GM20000 (cell line): ENCODE results near the gene GREB1.

Source experiments
- DNase-seq: peaks from one replicate; pipeline ENCODE4 v3.0.0; 2012; ENCODE audit warnings: low spot score
- CTCF ChIP-seq: IDR thresholded peaks from 2 replicates; pipeline ENCODE4 v1.5.1; 2012; ENCODE audit warnings: mild to moderate bottlenecking, control low read depth; ENCODE audit errors: extremely low read depth, missing control alignments

GREB1 gene

GRCh38 chr2:11679486-11680181 is 145.8 kb downstream of the GREB1 start:
- no peak for TF ChIP-seq CTCF
- no peak for DNase-seq

- DNase-seq = no peak
- no peak for TF ChIP-seq CTCF
These were observed 146.5 kb downstream of the GREB1 start for GRCh38 chr2:11680182-11680900.

GRCh38 chr2:11680901-11681721 is 147.3 kb downstream of the GREB1 start:
- no peak for TF ChIP-seq CTCF
- DNase-seq = no peak

GRCh38 chr2:11681722-11682589 is 148.1 kb downstream of the GREB1 start:
- peak; percentile 27 for TF ChIP-seq CTCF
- DNase-seq = peak; percentile 78

DNA sequence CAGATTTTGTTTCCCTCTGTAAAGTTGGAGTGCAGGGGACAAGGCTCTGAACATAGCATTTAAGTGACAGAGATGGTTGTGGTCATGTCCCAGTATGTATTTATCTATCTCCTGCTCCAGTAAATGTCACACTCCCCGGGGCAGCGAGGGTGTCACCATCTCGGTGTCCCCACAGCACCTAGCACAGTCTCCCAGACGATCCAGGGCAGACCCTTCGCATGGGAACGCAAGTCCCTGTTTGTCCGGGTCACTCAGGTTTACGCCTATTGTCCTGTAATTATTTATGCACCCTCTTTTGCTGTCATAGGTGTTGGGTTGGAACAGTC is 148.7 kb downstream of the GREB1 start:
- no peak for DNase-seq
- TF ChIP-seq CTCF = no peak

DNA sequence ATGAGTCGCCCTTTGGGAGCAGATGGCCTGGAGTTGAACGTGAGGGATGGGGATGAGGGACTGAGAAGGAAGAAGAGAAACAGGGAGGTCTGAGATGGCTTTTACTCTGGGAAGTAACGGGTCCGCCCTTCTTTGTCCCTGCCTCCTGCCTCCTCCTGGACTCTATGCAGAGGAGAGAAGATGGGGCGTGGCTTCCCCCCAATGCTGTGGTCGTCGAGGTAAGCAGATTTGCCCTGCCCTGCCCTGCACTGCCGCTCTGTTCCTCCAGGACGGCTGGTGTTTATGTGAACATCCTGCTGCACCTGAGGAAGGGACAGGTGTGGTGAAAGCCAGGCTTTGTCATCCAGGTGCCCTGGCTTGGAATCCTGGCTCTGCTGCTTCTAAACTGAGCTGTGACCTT is 149.6 kb downstream of the GREB1 start:
- no peak for TF ChIP-seq CTCF
- DNase-seq = no peak
